Aorta (tissue), 5 donors: Measurements from ENCODE around the gene DNAJC5G. TPM values are rescaled to one million over a fixed set of nuclear protein-coding genes. Genes with fewer than 3 reads are reported as not detected.
"Not testable (repeated sequence)": the region's sequence is repeated elsewhere in the genome, so short reads cannot be mapped to it uniquely, and the experiment has no call there.

Source experiments
- ATAC-seq: fragments of 200-7000 bp; cut with Tn5 transposase; one replicate; pipeline ENCODE4 v1.9.1; 2022; ENCODE audit warnings: moderate library complexity; ENCODE audit not compliant: low FRiP score
- DNase-seq, 2 donors: peaks; one replicate each; pipeline ENCODE4 v3.0.0-alpha.2; 2020
- H3K27ac ChIP-seq, 2 donors: one replicate each; pipeline ENCODE4 v1.5.1; 2013; ENCODE audit warnings: low read length in 2 of 2, mild to moderate bottlenecking in 2 of 2, moderate library complexity in 2 of 2, control low read depth in 1 of 2, inconsistent platforms in 1 of 2, low read depth in 1 of 2
- H3K27me3 ChIP-seq, 2 donors: one replicate each; pipeline ENCODE4 v1.6.1; 2013; ENCODE audit warnings: control low read depth in 1 of 2, low read length in 1 of 2, mild to moderate bottlenecking in 1 of 2, moderate library complexity in 1 of 2; ENCODE audit not compliant: insufficient read depth in 2 of 2, control insufficient read depth in 1 of 2
- H3K36me3 ChIP-seq, 2 donors: one replicate each; pipeline ENCODE4 v1.6.1; 2013; ENCODE audit warnings: control low read depth in 1 of 2, low read length in 1 of 2, mild to moderate bottlenecking in 1 of 2; ENCODE audit not compliant: insufficient read depth in 2 of 2, control insufficient read depth in 1 of 2
- H3K4me1 ChIP-seq, 2 donors: one replicate each; pipeline ENCODE4 v1.6.1; 2013; ENCODE audit warnings: low read length in 2 of 2, control low read depth in 1 of 2, mild to moderate bottlenecking in 1 of 2, moderate library complexity in 1 of 2; ENCODE audit not compliant: insufficient read depth in 2 of 2, control insufficient read depth in 1 of 2
- H3K4me3 ChIP-seq, 2 donors: one replicate each; pipeline ENCODE4 v1.5.1; 2013; ENCODE audit warnings: low read length in 2 of 2, control low read depth in 1 of 2, mild to moderate bottlenecking in 1 of 2
- H3K9me3 ChIP-seq: one replicate; pipeline ENCODE4 v1.6.1; 2013; ENCODE audit warnings: mild to moderate bottlenecking, low read length; ENCODE audit not compliant: control insufficient read depth
- WGBS, 2 donors: extraction: QIAGEN DNeasy Blood & Tissue Kit; methylation state at CpG; one replicate each; pipeline ENCODE4 v1.1.7; 2013; 5-methylcytosine and 5-hydroxymethylcytosine counted together
- intact Hi-C, 2 donors: fragments of 100-400 bp; cut with DNase I; formaldehyde crosslinking; loops; one replicate each; pipeline versions ENCODE4 v1.14.2 to v1.15.0; 2022
- polyA plus RNA-seq, 2 donors: library from polyadenylated mRNA; stranded (reverse); fragments of 200-250 nt; gene quantifications; one replicate each; pipeline ENCODE4 v1.2.3, GENCODE V29; 2013
- total RNA-seq, 2 donors: library from RNA; stranded (reverse); fragmentation: NEBNext Ultra II Directional; extraction: Animal tissue kit (Norgen Biotek cat#: 25700); gene quantifications; one replicate each; pipeline ENCODE4 v1.2.1, GENCODE V29; 2021
- donor health status: healthy with polysubstance abuse.
- donor health status: Bipolar disorder and iron deficiency.
- donor health status: DM: no; HTN: no; CAD: no.
- donor health status: DM: no; HTN: no; CAD: no.
- donor health status: DM: yes; HTN: yes; CAD: no.

Gene DNAJC5G
- total and polyA plus RNA-seq, 4 donors = 2.3 TPM; not detected in 2

DNA sequence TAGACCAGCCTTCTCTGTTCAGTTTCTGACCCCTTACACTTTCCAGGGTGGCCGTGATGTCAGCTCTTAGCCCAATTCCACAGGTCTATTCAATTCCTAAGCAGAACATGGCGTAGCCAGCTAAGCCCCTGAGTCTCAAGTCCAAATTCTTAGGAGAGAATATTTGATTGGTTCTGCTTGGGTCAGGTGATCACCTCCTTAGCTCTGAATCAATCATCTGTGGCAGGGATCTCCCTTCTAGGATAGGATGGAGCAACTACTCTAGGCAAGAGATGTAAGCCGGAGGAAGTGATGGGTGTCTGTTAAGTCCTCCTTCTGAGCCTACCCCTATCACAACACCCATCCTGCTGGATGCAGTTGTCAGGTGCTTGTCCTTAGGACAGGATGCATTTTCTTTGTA lies 22.0 kb downstream of the DNAJC5G start:
- H3K4me3 ChIP-seq = no peak overlapping the region
- no peak overlapping the region for H3K27ac ChIP-seq
- H3K36me3 ChIP-seq = no peaks in the 10 kb centered on the region
- DNase-seq (no peak), ATAC-seq (no peak)
- H3K27me3 ChIP-seq = no peaks in the 10 kb centered on the region
- H3K9me3 ChIP-seq = no peaks in the 10 kb centered on the region
- intact Hi-C loops = no loop called here
- 82 to 86% methylated on average over 3 of the region's 3 CpGs for whole genome bisulfite sequencing, 2 donors
- H3K4me1 ChIP-seq = peaks cover 0 to 4% of the 10 kb centered on the region in 2 donors

DNA sequence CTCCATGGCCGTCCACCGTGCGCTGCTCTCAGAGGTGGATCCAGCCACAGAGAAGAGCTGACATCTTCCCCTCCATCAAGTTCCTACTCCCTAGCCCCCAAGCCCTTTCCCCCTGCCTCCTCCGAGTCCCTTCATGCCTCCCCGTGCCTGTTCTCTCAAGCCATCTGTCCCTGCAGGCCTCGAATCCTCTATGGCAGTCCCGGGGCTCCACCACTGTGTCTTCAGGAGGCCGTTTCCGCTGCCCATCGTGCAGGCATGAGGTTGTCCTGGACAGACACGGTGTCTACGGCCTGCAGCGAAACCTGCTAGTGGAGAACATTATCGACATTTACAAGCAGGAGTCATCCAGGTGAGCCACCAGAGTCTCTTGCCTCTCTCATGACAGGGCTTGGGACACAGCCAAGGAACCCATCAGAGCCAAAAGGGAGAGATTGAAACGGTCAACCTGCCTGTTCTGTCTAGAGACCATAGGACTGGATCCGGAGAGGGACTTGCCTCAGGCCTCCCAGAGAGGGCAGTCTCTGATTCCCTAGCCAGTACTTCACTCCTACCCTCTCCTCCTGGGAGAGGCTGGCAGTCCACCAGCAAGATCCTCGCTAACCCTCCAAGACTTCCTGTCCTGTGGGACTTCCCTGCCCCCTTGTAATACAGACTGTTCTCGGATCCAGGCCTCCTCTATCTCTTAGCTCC lies 23.3 kb downstream of the DNAJC5G start:
- intact Hi-C loops = no loop called here
- no peaks in the 10 kb centered on the region for H3K36me3 ChIP-seq
- DNase-seq (no peak), ATAC-seq (no peak)
- WGBS, 2 donors = 78 to 80% methylated on average over 18 of the region's 18 CpGs
- H3K9me3 ChIP-seq = no peaks in the 10 kb centered on the region
- no peak overlapping the region for H3K4me3 ChIP-seq
- H3K27ac ChIP-seq = no peak overlapping the region
- H3K27me3 ChIP-seq = no peaks in the 10 kb centered on the region
- no peaks in the 10 kb centered on the region for H3K4me1 ChIP-seq

DNA sequence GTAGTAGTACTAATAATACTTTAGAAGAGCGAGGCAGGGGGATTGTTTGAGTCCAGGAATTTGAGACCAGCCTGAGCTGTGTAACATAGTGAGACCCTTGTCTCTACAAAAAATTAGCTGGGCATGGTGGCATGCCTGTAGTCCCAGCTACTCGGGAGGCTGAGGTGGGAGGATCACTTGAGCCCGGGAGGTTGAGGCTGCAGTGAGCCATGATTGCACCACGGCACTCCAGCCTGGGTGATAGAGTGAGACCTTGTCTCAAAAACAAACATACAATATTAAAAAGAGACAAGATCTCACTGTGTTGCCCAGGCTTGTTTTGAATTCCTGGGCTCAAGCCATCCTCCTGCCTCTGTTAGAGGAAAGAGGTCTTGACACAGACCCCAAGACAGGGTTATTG lies 25.4 kb downstream of the DNAJC5G start:
- H3K4me3 ChIP-seq, intact Hi-C loops, H3K9me3 ChIP-seq, ATAC-seq, H3K27ac ChIP-seq, DNase-seq, H3K4me1 ChIP-seq, H3K36me3 ChIP-seq, H3K27me3 ChIP-seq: not testable (repeated sequence)
- WGBS, 2 donors = 78 to 82% methylated on average over 4 of the region's 4 CpGs

DNA sequence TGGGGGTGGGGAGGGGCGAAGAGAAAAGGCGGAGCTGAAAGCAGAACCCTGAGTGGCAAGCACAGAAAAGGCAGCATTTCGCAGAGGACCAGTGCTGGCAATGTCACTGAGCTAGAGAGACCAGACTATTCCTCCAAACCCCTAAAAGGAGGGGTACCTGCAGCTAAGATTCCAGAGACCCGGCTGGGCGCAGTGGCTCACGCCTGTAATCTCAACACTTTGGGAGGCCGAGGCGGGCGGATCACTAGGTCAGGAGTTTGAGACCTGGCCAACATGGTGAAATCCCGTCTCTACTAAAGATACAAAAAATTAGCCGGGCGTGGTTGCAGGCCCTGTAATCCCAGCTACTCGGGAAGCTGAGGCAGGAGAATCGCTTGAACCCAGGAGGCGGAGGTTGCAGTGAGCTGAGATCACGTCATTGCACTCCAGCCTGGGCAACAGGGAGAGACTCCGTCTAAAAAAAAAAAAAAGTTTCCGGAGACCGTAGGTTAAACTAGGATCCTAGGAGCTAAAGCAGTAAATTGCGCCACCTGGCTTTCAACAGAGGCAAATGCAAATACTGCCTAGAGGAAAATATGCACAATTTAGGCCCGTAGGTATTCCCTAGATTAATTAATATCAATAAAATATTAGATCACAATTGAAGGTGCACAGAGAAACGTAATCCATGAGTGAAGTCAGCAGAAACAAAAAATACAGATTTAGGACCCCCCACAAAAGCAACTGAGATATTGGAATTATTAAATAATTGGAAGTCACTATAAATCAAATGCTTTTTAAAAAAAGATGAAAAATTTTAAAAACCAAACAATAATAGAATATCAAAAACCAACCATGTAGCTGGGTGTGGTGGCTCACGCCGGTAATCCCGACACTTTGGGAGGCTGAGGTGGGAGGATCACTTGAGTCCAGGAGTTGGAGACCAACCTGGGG lies 28.1 kb downstream of the DNAJC5G start:
- ATAC-seq (peak; percentile 76), DNase-seq (peak in 1 of 2 donors; percentile 60)
- Histone ChIP-seq H3K36me3 (no peaks in the 10 kb centered on the region), H3K27ac (no peak overlapping the region), H3K4me3 (no peak overlapping the region), H3K27me3 (no peaks in the 10 kb centered on the region), H3K9me3 (no peaks in the 10 kb centered on the region), H3K4me1 (no peaks in the 10 kb centered on the region)
- intact Hi-C loops = no loop called here
- WGBS, 2 donors = 25 to 27% methylated on average over 25 of the region's 25 CpGs

DNA sequence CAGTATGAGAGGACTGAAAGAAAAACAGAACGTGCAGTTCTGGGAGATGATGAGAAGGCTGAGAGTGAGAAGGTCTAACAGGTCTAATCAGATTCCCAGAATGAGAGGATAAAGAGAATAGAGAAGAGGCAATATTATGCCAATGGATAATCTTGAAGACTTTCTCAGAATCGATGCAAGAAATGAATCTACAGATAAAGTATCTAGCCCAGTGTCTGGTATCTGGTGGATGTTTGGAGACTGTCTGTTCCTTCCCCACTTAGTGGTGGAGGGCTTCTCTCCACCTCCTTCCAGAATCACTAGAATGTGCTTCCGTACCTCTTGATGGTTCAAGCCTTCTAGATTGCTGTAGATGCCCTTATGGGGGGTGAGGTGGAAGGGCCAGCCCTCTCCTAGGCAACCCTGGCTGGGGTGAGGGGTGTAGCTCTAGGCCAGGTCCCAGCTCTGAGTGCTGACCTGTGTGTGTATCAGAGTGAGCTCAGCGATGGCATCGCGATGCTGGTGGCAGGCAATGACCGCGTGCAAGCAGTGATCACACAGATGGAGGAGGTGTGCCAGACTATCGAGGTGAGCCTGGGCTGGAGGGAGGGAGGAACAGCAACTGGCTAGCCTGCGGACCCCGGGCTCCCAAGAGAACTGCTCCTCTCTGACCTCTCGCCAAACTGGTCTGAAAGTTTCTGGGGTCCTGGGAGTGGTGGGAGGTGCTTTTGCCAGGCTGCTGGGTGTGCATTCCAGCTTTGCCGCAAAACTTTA lies 29.4 kb downstream of the DNAJC5G start:
- no peaks in the 10 kb centered on the region for H3K36me3 ChIP-seq
- no peak overlapping the region for H3K4me3 ChIP-seq
- H3K4me1 ChIP-seq = no peaks in the 10 kb centered on the region
- no peak for ATAC-seq
- intact Hi-C loops = no loop called here
- no peak for DNase-seq
- no peaks in the 10 kb centered on the region for H3K9me3 ChIP-seq
- no peak overlapping the region for H3K27ac ChIP-seq
- no peaks in the 10 kb centered on the region for H3K27me3 ChIP-seq
- 83 to 86% methylated on average over 13 of the region's 13 CpGs for WGBS, 2 donors

DNA sequence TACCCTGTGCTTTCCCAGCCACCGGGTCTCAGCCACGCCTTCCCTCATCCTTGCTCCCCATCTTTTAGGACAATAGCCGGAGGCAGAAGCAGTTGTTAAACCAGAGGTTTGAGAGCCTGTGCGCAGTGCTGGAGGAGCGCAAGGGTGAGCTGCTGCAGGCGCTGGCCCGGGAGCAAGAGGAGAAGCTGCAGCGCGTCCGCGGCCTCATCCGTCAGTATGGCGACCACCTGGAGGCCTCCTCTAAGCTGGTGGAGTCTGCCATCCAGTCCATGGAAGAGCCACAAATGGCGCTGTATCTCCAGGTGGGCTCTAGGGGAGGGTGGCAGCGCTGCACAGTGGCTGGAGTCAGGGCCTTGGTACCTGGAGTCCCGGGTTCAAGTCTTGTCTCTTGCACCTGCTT lies 30.3 kb downstream of the DNAJC5G start:
- H3K9me3 ChIP-seq = no peaks in the 10 kb centered on the region
- 89 to 91% methylated on average over 16 of the region's 16 CpGs for WGBS, 2 donors
- DNase-seq = peak in 1 of 2 donors; percentile 48
- H3K4me3 ChIP-seq = no peak overlapping the region
- H3K4me1 ChIP-seq = no peaks in the 10 kb centered on the region
- H3K27ac ChIP-seq = no peak overlapping the region
- no peaks in the 10 kb centered on the region for H3K27me3 ChIP-seq
- no peak for ATAC-seq
- intact Hi-C loops = no loop called here
- no peaks in the 10 kb centered on the region for H3K36me3 ChIP-seq

DNA sequence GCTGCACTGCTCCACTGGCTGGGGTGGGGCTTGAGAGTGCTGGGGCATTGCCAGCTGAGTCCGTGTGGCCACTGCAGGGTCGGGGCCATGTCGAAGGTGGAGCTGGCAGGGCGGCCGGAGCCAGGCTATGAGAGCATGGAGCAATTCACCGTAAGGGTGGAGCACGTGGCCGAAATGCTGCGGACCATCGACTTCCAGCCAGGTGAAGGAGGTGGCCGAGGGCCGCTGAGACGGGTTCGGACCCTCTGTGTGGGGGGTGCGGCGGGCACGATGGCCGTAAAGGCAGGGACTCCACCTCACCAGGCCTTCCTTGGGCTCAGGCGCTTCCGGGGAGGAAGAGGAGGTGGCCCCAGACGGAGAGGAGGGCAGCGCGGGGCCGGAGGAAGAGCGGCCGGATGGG lies 30.9 kb downstream of the DNAJC5G start:
- H3K27me3 ChIP-seq = no peaks in the 10 kb centered on the region
- no peaks in the 10 kb centered on the region for H3K4me1 ChIP-seq

DNA sequence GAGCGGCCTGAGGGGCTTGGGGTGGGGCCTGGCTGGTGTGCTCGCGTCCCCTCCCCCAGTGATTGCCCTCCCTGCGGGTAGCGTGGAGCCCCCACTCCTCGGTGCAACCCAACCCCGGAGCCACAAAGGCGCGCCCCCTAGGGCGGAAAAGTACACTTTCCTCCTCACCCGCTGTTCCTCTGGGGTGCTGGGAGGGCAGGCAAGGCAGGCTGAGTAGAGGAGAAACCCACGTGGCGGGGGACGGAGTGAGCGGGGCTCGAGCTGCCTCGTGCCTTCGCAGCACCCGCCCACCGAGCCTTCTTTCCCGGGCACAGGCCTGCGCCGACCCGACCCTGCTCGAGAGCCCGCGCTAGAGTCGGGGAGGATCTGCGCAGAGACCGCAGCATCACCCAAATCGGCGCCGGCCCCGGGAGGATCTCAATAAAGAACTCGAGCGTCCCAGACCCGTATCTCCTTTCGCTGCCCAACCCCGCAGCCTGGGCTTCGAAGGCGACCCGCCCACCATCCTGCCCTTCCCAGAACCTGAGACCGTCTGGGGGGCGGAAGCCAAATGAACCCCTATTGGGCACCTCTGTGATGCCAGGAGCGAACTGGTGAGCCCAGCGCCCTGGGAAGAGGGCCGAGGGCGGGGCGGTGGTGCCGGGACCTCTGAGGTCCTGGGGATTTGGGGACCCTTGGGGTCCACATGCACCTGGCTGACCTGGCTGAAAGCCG lies 31.5 kb downstream of the DNAJC5G start:
- H3K36me3 ChIP-seq = no peaks in the 10 kb centered on the region
- WGBS, 2 donors = 4% methylated on average over 49 to 51 of the region's 51 CpGs
- no peak overlapping the region for H3K4me3 ChIP-seq
- no peaks in the 10 kb centered on the region for H3K27me3 ChIP-seq
- ATAC-seq (no peak), DNase-seq (peak in 1 of 2 donors; percentile 48)
- intact Hi-C loops = no loop called here
- no peaks in the 10 kb centered on the region for H3K4me1 ChIP-seq
- no peaks in the 10 kb centered on the region for H3K9me3 ChIP-seq
- no peak overlapping the region for H3K27ac ChIP-seq

More for the DNA sequence above, 30.9 kb downstream of the DNAJC5G start:
- no peak overlapping the region for H3K4me3 ChIP-seq
- DNase-seq (peak in 1 of 2 donors; percentile 48), ATAC-seq (no peak)
- no peaks in the 10 kb centered on the region for H3K9me3 ChIP-seq
- intact Hi-C loops = no loop called here
- WGBS, 2 donors = 26 to 29% methylated on average over 26 of the region's 26 CpGs
- no peaks in the 10 kb centered on the region for H3K36me3 ChIP-seq
- H3K27ac ChIP-seq = no peak overlapping the region
